B cell (primary cell): ENCODE measurements around the gene POGK. TPM values are rescaled to one million over a fixed set of nuclear protein-coding genes. Genes with fewer than 3 reads are reported as not detected.

Experiments
- ATAC-seq: fragments of 200-7000 bp; cut with Tn5 transposase; one replicate; pipeline ENCODE4 v1.10.0; 2021; ENCODE audit warnings: low read depth, mild to moderate bottlenecking, moderate number of reproducible peaks, moderate library complexity
- CTCF ChIA-PET: fragments of 350-600 bp; sonication (Branson Sonifier 250); formaldehyde crosslinking; loops from one replicate; lab custom pipeline; 2021; ENCODE audit warnings: antibody characterized with exemption, inconsistent platforms; lab: Charles Lee
- POLR2A ChIA-PET: fragments of 350-600 bp; sonication (Branson Sonifier 250); formaldehyde crosslinking; loops from one replicate; lab custom pipeline; 2021; ENCODE audit warnings: antibody characterized with exemption; lab: Charles Lee
- DNase-seq: peaks from one replicate; pipeline ENCODE4 v3.0.0; 2013
- H2AFZ ChIP-seq: 2 replicates; pipeline ENCODE4 v1.6.1; 2012; ENCODE audit warnings: mild to moderate bottlenecking, low read depth, low read length; ENCODE audit not compliant: insufficient read depth, poor library complexity, severe bottlenecking
- H3K27ac ChIP-seq, 2 donors: 1 replicate in 1 of 2; 2 replicates in 1 of 2; pipeline ENCODE4 v1.5.1; 2012 to 2013; ENCODE audit warnings: low read length in 2 of 2, mild to moderate bottlenecking in 2 of 2, moderate library complexity in 1 of 2
- H3K27me3 ChIP-seq, 4 experiments: fragments of 200-600 bp in 1 of 4; sonication (generic) in 1 of 4; replicated peaks in 1 of 4; 1 replicate in 2 of 4; 2 replicates in 2 of 4; pipeline versions ENCODE4 v1.6.1 to v1.7.0; 2013 to 2016; ENCODE audit warnings: low read length in 3 of 4, mild to moderate bottlenecking in 2 of 4, mixed read lengths in 1 of 4, moderate library complexity in 1 of 4; ENCODE audit not compliant: insufficient read depth in 4 of 4, control insufficient read depth in 3 of 4; ENCODE audit errors: control extremely low read depth in 1 of 4
- H3K36me3 ChIP-seq, 2 experiments: replicated peaks in 1 of 2; 1 replicate in 1 of 2; 2 replicates in 1 of 2; pipeline versions ENCODE4 v1.6.1 to v1.7.1; 2013; ENCODE audit warnings: low read length in 1 of 2; ENCODE audit not compliant: insufficient read depth in 2 of 2, control insufficient read depth in 1 of 2; ENCODE audit errors: control extremely low read depth in 1 of 2, extremely low read depth in 1 of 2
- H3K4me1 ChIP-seq, 2 donors: fragments of 200-600 bp in 1 of 2; sonication (generic) in 1 of 2; 1 replicate in 1 of 2; 2 replicates in 1 of 2; pipeline versions ENCODE4 v1.5.1 to v1.6.1; 2013 to 2017; ENCODE audit warnings: low read length in 2 of 2; ENCODE audit not compliant: control insufficient read depth in 2 of 2, insufficient read depth in 2 of 2
- H3K4me2 ChIP-seq: replicated peaks from 2 replicates; pipeline ENCODE3; 2012; ENCODE audit warnings: mild to moderate bottlenecking, low read depth, low read length; ENCODE audit not compliant: poor library complexity, severe bottlenecking
- H3K4me3 ChIP-seq, 5 experiments: fragments of 200-600 bp in 1 of 5; sonication (generic) in 1 of 5; 1 replicate in 3 of 5; 2 replicates in 2 of 5; pipeline versions ENCODE4 v1.5.1 to v1.7.0; 2011 to 2016; ENCODE audit warnings: low read length in 4 of 5, mild to moderate bottlenecking in 4 of 5, low read depth in 2 of 5, control low read depth in 1 of 5, moderate library complexity in 1 of 5; ENCODE audit not compliant: insufficient read depth in 1 of 5; ENCODE audit errors: control extremely low read depth in 1 of 5, extremely low read depth in 1 of 5
- H3K79me2 ChIP-seq: fragments of 200-600 bp; sonication (generic); one replicate; pipeline ENCODE4 v1.6.0; 2016; ENCODE audit warnings: low read length; ENCODE audit not compliant: control insufficient read depth, insufficient read depth
- H3K9ac ChIP-seq: fragments of 200-600 bp; sonication (generic); 2 replicates; pipeline ENCODE4 v1.6.1; 2017; ENCODE audit warnings: mild to moderate bottlenecking, low read length, moderate library complexity
- H3K9me3 ChIP-seq, 3 donors: one replicate each; pipeline versions ENCODE4 v1.6.1 to v1.7.1; 2013; ENCODE audit warnings: low read length in 2 of 3; ENCODE audit not compliant: control insufficient read depth in 2 of 3, insufficient read depth in 1 of 3; ENCODE audit errors: control extremely low read depth in 1 of 3
- H4K20me1 ChIP-seq: 2 replicates; pipeline ENCODE4 v1.6.0; 2012; ENCODE audit warnings: mild to moderate bottlenecking, low read length; ENCODE audit not compliant: insufficient read depth, control insufficient read depth, poor library complexity, severe bottlenecking
- H3K27ac Mint-ChIP-seq: one replicate; pipeline ENCODE4 v1.8.0; 2021; ENCODE audit warnings: mixed read lengths
- H3K27me3 Mint-ChIP-seq: one replicate; pipeline ENCODE4 v1.8.0; 2021; ENCODE audit warnings: mixed read lengths
- H3K4me1 Mint-ChIP-seq: one replicate; pipeline ENCODE4 v1.8.0; 2021; ENCODE audit warnings: mixed read lengths
- H3K4me3 Mint-ChIP-seq: one replicate; pipeline ENCODE4 v1.8.0; 2021; ENCODE audit warnings: mixed read lengths
- H3K9me3 Mint-ChIP-seq: one replicate; pipeline ENCODE4 v1.8.0; 2022; ENCODE audit warnings: mixed read lengths; ENCODE audit not compliant: insufficient read depth
- CTCF ChIP-seq: fragments of 200-600 bp; IDR thresholded peaks from one replicate; pipeline ENCODE4 v1.8.0; 2022; ENCODE audit warnings: antibody characterized with exemption, mild to moderate bottlenecking
- EZH2 ChIP-seq: IDR thresholded peaks from 2 replicates; pipeline ENCODE4 v1.6.1; 2012; ENCODE audit warnings: borderline replicate concordance, low read depth, mild to moderate bottlenecking, moderate library complexity, low read length; ENCODE audit not compliant: insufficient read depth, poor library complexity, severe bottlenecking
- WGBS: methylation state at CpG from one replicate; pipeline ENCODE4 v1.1.5; 2013; ENCODE audit warnings: missing lambda C conversion rate; ENCODE audit not compliant: insufficient coverage; 5-methylcytosine and 5-hydroxymethylcytosine counted together
- intact Hi-C: fragments of 100-400 bp; cut with micrococcal nuclease; formaldehyde crosslinking; loops from one replicate; pipeline ENCODE4 v1.10.0; 2022
- polyA plus RNA-seq: library from polyadenylated mRNA; depleted of rRNA; stranded (reverse); fragments of >200 nt; gene quantifications from 2 replicates; pipeline ENCODE4 v1.2.3, GENCODE V29; 2012
- total RNA-seq, 2 donors: library from RNA; stranded (reverse); fragments of 120-200 nt in 1 of 2; gene quantifications; 1 replicate in 1 of 2; 2 replicates in 1 of 2; pipeline versions ENCODE4 v1.2.3 to v1.2.4, GENCODE V29; 2013 to 2022

Gene POGK
- total and polyA plus RNA-seq, 2 donors (not counting 1 experiment from before 2014, with no cell fraction given), result 10.4 to 45.0 TPM

GRCh38 chr1:166899769-166900168 is 60.5 kb downstream of the POGK start:
- no peaks in the 10 kb centered on the region for H3K79me2 ChIP-seq
- Mint-ChIP-seq H3K4me1 (peaks cover 18% of the 10 kb centered on the region), H3K4me3 (no peak overlapping the region), H3K27me3 (peaks cover 20% of the 10 kb centered on the region), H3K27ac (no peak overlapping the region), H3K9me3 (peaks cover 5% of the 10 kb centered on the region)
- H3K9ac ChIP-seq, result no peak overlapping the region
- peaks cover 3 to 13% (median 10%) of the 10 kb centered on the region in 3 donors for H3K9me3 ChIP-seq
- ChIA-PET CTCF (interaction anchor here (5.0 to 21.5 kb wide), 2 partner anchors 10 to 158 kb away, joined by 32 to 944 read pairs; no protein-coding TSS in a partner anchor), POLR2A (no interaction called here)
- no peaks in the 10 kb centered on the region for H4K20me1 ChIP-seq
- intact Hi-C loops, result no loop called here
- ATAC-seq, result no peak
- no peak for DNase-seq
- no peak overlapping the region for H3K27ac ChIP-seq
- peaks cover 11 to 14% of the 10 kb centered on the region in 2 donors for H3K4me1 ChIP-seq
- TF ChIP-seq EZH2 (no peak), CTCF (no peak)
- H2AFZ ChIP-seq, result no peak overlapping the region
- no peaks in the 10 kb centered on the region for H3K36me3 ChIP-seq
- peaks cover 0 to 4% (median 0%) of the 10 kb centered on the region in 4 experiments for H3K27me3 ChIP-seq
- no peak overlapping the region for H3K4me3 ChIP-seq
- no peak overlapping the region for H3K4me2 ChIP-seq

- ChIA-PET CTCF (interaction anchor here (0.6 to 21.5 kb wide), 4 partner anchors 9 to 1294 kb away, joined by 3 to 944 read pairs (median 18); no protein-coding TSS in a partner anchor), POLR2A (no interaction called here)
- Histone ChIP-seq H3K4me2 (no peak overlapping the region), H3K79me2 (no peaks in the 10 kb centered on the region), H3K4me1 (peaks cover 11 to 14% of the 10 kb centered on the region in 2 donors), H2AFZ (no peak overlapping the region), H4K20me1 (no peaks in the 10 kb centered on the region), H3K27me3 (no peaks in the 10 kb centered on the region), H3K36me3 (no peaks in the 10 kb centered on the region), H3K4me3 (no peak overlapping the region), H3K27ac (no peak overlapping the region), H3K9ac (no peak overlapping the region), H3K9me3 (peaks cover 3 to 13% (median 10%) of the 10 kb centered on the region in 3 donors)
- intact Hi-C loops, result no loop called here
- DNase-seq (no peak), ATAC-seq (no peak)
- H3K4me3 Mint-ChIP-seq, result no peak overlapping the region
- 46% methylated on average over 4 of the region's 4 CpGs for WGBS
- peaks cover 13% of the 10 kb centered on the region for H3K27me3 Mint-ChIP-seq
- H3K27ac Mint-ChIP-seq, result no peak overlapping the region
- H3K9me3 Mint-ChIP-seq, result peaks cover 5% of the 10 kb centered on the region
- H3K4me1 Mint-ChIP-seq, result peaks cover 18% of the 10 kb centered on the region
- TF ChIP-seq CTCF (no peak), EZH2 (no peak)
These were observed 61.7 kb downstream of the POGK start for GRCh38 chr1:166900987-166901386.
